Endothelial cell of umbilical vein (primary cell): ENCODE data around the gene BCL11A. TPM values are rescaled to one million over a fixed set of nuclear protein-coding genes. Genes with fewer than 3 reads are reported as not detected.

Source experiments
- BruUV-seq: library from RNA; stranded (reverse); fragments of 400-500 nt; replicated peaks from 2 replicates; lab custom pipeline; 2021; lab: Mats Ljungman, UMichigan
- CTCF ChIA-PET: fragments of 300-600, 350-600 bp; sonication (Branson Sonifier 250); formaldehyde crosslinking; loops from one replicate; lab custom pipeline; 2021; ENCODE audit warnings: antibody characterized with exemption, inconsistent platforms; lab: Charles Lee
- POLR2A ChIA-PET: fragments of 300-600, 350-600 bp; sonication (Branson Sonifier 250); formaldehyde crosslinking; loops from one replicate; lab custom pipeline; 2021; ENCODE audit warnings: antibody characterized with exemption, inconsistent platforms; lab: Charles Lee
- DNase-seq: peaks from one replicate; pipeline ENCODE4 v3.0.0-alpha.2; 2011; ENCODE audit warnings: low read depth, low spot score
- FAIRE-seq: peaks from 2 replicates; lab custom pipeline; 2011; peaks lifted over from hg19 to GRCh38; lab: Jason Lieb, UNC
- H2AFZ ChIP-seq: 2 replicates; pipeline ENCODE4 v1.6.0; 2012; ENCODE audit warnings: low read depth, low read length, control low read depth, inconsistent platforms
- H3K27ac ChIP-seq: 2 replicates; pipeline ENCODE4 v1.5.1; 2011; ENCODE audit warnings: low read depth, mild to moderate bottlenecking, control low read depth, low read length, moderate library complexity; ENCODE audit not compliant: insufficient read depth
- H3K27me3 ChIP-seq, 2 experiments: 2 replicates each; pipeline versions ENCODE4 v1.6.0 to v1.6.1; 2011; ENCODE audit warnings: low read length in 2 of 2, mixed read lengths in 1 of 2; ENCODE audit not compliant: control insufficient read depth in 2 of 2, insufficient read depth in 2 of 2
- H3K36me3 ChIP-seq, 2 experiments: 2 replicates in 1 of 2; 3 replicates in 1 of 2; pipeline ENCODE4 v1.5.1; 2011; ENCODE audit warnings: low read length in 2 of 2, mild to moderate bottlenecking in 1 of 2, moderate library complexity in 1 of 2; ENCODE audit not compliant: control insufficient read depth in 2 of 2, insufficient read depth in 2 of 2; ENCODE audit errors: extremely low read depth in 1 of 2
- H3K4me1 ChIP-seq: 3 replicates; pipeline ENCODE4 v1.5.1; 2011; ENCODE audit warnings: mild to moderate bottlenecking, low read length; ENCODE audit not compliant: control insufficient read depth, insufficient read depth; ENCODE audit errors: extremely low read depth
- H3K4me2 ChIP-seq: 2 replicates; pipeline ENCODE4 v1.6.1; 2011; ENCODE audit warnings: low read length, control low read depth, mixed read lengths; ENCODE audit not compliant: insufficient read depth
- H3K4me3 ChIP-seq, 3 experiments: fragments of 200-600 bp in 1 of 3; sonication (generic), shearing (Covaris generic) in 1 of 3; replicated peaks in 1 of 3; 2 replicates each; pipeline ENCODE4 v1.5.1; 2011 to 2016; ENCODE audit warnings: control low read depth in 3 of 3, low read length in 3 of 3, mild to moderate bottlenecking in 2 of 3, inconsistent platforms in 1 of 3, low read depth in 1 of 3, moderate library complexity in 1 of 3; ENCODE audit not compliant: insufficient read depth in 1 of 3
- H3K79me2 ChIP-seq: 2 replicates; pipeline ENCODE4 v1.6.0; 2012; ENCODE audit warnings: low read length, inconsistent platforms; ENCODE audit not compliant: control insufficient read depth, insufficient read depth
- H3K9ac ChIP-seq: replicated peaks from 2 replicates; pipeline ENCODE3; 2011; ENCODE audit warnings: low read length, control low read depth; ENCODE audit not compliant: insufficient read depth; ENCODE audit errors: extremely low read depth
- H3K9me1 ChIP-seq: replicated peaks from 3 replicates; pipeline ENCODE4 v1.6.0; 2011; ENCODE audit warnings: mild to moderate bottlenecking, low read length; ENCODE audit not compliant: control insufficient read depth, insufficient read depth; ENCODE audit errors: extremely low read depth
- H3K9me3 ChIP-seq: replicated peaks from 2 replicates; pipeline ENCODE4 v1.5.1; 2012; ENCODE audit warnings: low read length, inconsistent platforms; ENCODE audit not compliant: control insufficient read depth, insufficient read depth
- H4K20me1 ChIP-seq: replicated peaks from 2 replicates; pipeline ENCODE3; 2011; ENCODE audit warnings: mild to moderate bottlenecking, low read length; ENCODE audit not compliant: control insufficient read depth, insufficient read depth; ENCODE audit errors: extremely low read depth
- CTCF ChIP-seq, 2 donors: IDR thresholded peaks; 1 replicate in 1 of 2; 2 replicates in 1 of 2; pipeline ENCODE4 v1.5.1; 2011; ENCODE audit warnings: low read length in 2 of 2, mild to moderate bottlenecking in 2 of 2, moderate library complexity in 2 of 2, control low read depth in 1 of 2, inconsistent platforms in 1 of 2, low read depth in 1 of 2; ENCODE audit not compliant: insufficient read depth in 1 of 2; ENCODE audit errors: extremely low read depth in 1 of 2
- EZH2 ChIP-seq: IDR thresholded peaks from 2 replicates; pipeline ENCODE4 v1.6.1; 2012; ENCODE audit warnings: borderline replicate concordance, low read depth, mild to moderate bottlenecking, moderate library complexity, low read length, inconsistent platforms; ENCODE audit not compliant: severe bottlenecking
- FOS ChIP-seq: IDR thresholded peaks from 2 replicates; pipeline ENCODE4 v1.6.1; 2011; ENCODE audit warnings: mild to moderate bottlenecking, low read length, moderate library complexity, borderline replicate concordance; ENCODE audit not compliant: insufficient read depth
- GATA2 ChIP-seq: IDR thresholded peaks from 2 replicates; pipeline ENCODE4 v1.7.0; 2011; ENCODE audit warnings: low read depth, mild to moderate bottlenecking, moderate library complexity, mixed read lengths, low read length; ENCODE audit not compliant: insufficient read length, insufficient read depth
- JUN ChIP-seq: IDR thresholded peaks from 2 replicates; pipeline ENCODE4 v1.6.1; 2011; ENCODE audit warnings: borderline replicate concordance, low read depth; ENCODE audit not compliant: insufficient read length, insufficient read depth
- MAX ChIP-seq: IDR thresholded peaks from 2 replicates; pipeline ENCODE4 v1.6.1; 2011; ENCODE audit not compliant: insufficient read depth, insufficient read length
- MYC ChIP-seq: IDR thresholded peaks from one replicate; pipeline ENCODE4 v1.6.1; 2011; ENCODE audit warnings: mild to moderate bottlenecking, low read depth, low read length
- POLR2A ChIP-seq: IDR thresholded peaks from 2 replicates; pipeline ENCODE4 v1.6.1; 2012; ENCODE audit warnings: low read depth, mild to moderate bottlenecking, control low read depth, low read length
- POLR2AphosphoS5 ChIP-seq: IDR thresholded peaks from 2 replicates; pipeline ENCODE4 v1.6.1; 2012; ENCODE audit warnings: low read depth, mild to moderate bottlenecking, control low read depth, low read length, moderate library complexity; ENCODE audit not compliant: insufficient read depth
- dilution Hi-C: fragments of 300-500 bp; cut with MboI; formaldehyde crosslinking; loops from one replicate; pipeline ENCODE4 v1.15.0; 2019; ENCODE audit warnings: low sequenced_read_pairs; ENCODE audit not compliant: extremely low pct_ligation_motif_present
- intact Hi-C: fragments of 100-400 bp; cut with micrococcal nuclease; formaldehyde crosslinking; loops from one replicate; pipeline ENCODE4 v1.10.0; 2022
- polyA plus RNA-seq, 4 experiments: library from polyadenylated mRNA; depleted of rRNA in 3 of 4; stranded (reverse) in 3 of 4; unstranded in 1 of 4; fragments of >200 nt; gene quantifications; 2 replicates each; pipeline versions ENCODE4 v1.2.1 to v1.2.3, GENCODE V29; 2011 to 2012; ENCODE audit warnings: missing spikeins in 1 of 4
- total RNA-seq: library from RNA; stranded (reverse); gene quantifications from 2 replicates; pipeline ENCODE4 v1.2.3, GENCODE V29; 2021

The BCL11A gene
- total and polyA plus RNA-seq, 2 donors (not counting 3 experiments of a cell fraction or from before 2014, with no cell fraction given), result 0.12 to 0.88 TPM

GRCh38 chr2:60602828-60603532 lies 49.5 kb upstream of the BCL11A start:
- no peaks in the 10 kb centered on the region for H4K20me1 ChIP-seq
- H3K79me2 ChIP-seq, result no peaks in the 10 kb centered on the region
- no peaks in the 10 kb centered on the region for H3K9me3 ChIP-seq
- ChIA-PET CTCF (no interaction called here), POLR2A (no interaction called here)
- intact Hi-C loops (no loop called here), dilution Hi-C loops (no loop called here)
- TF ChIP-seq CTCF (IDR thresholded peaks at IDR 0.05; ENCODE audit: extremely low read depth in 1 of 2, insufficient read depth in 1 of 2, low read depth in 1 of 2, low read length in 2 of 2) (no peak), JUN (no peak), GATA2 (no peak), FOS (no peak), POLR2AphosphoS5 (no peak), MYC (no peak), MAX (no peak), EZH2 (no peak), POLR2A (no peak)
- H2AFZ ChIP-seq, result no peak overlapping the region
- H3K36me3 ChIP-seq, result no peaks in the 10 kb centered on the region
- no peak overlapping the region for H3K9ac ChIP-seq
- no peak overlapping the region for H3K4me3 ChIP-seq
- no peak for DNase-seq
- H3K27ac ChIP-seq, result no peak overlapping the region
- H3K27me3 ChIP-seq, result no peaks in the 10 kb centered on the region
- BruUV-seq, result no TSS peak
- H3K9me1 ChIP-seq, result no peaks in the 10 kb centered on the region
- no peak overlapping the region for H3K4me2 ChIP-seq
- FAIRE-seq, result no peak
- no peaks in the 10 kb centered on the region for H3K4me1 ChIP-seq
